ENCODE measurements around the gene RS1.

RS1 gene

GRCh38 chrX:18598413-18598812, 73.5 kb downstream of the RS1 start:
- DNase-seq (ENCODE audit: insufficient read length, low spot score) (no peak), FAIRE-seq (no peak)
- TF ChIP-seq POLR2A (IDR thresholded peaks at IDR 0.05; ENCODE audit: low read depth, low read length): no peak

GRCh38 chrX:18596096-18596495, 75.8 kb downstream of the RS1 start:
- DNase-seq (ENCODE audit: insufficient read length, low spot score) (no peak), FAIRE-seq (no peak)
- TF ChIP-seq POLR2A (IDR thresholded peaks at IDR 0.05; ENCODE audit: low read depth, low read length): no peak

- DNase-seq (ENCODE audit: insufficient read length, low spot score): no peak
- no peak for FAIRE-seq
- TF ChIP-seq POLR2A (IDR thresholded peaks at IDR 0.05; ENCODE audit: low read depth, low read length): no peak
These were observed 77.8 kb downstream of the RS1 start for GRCh38 chrX:18594079-18594478.

DNA sequence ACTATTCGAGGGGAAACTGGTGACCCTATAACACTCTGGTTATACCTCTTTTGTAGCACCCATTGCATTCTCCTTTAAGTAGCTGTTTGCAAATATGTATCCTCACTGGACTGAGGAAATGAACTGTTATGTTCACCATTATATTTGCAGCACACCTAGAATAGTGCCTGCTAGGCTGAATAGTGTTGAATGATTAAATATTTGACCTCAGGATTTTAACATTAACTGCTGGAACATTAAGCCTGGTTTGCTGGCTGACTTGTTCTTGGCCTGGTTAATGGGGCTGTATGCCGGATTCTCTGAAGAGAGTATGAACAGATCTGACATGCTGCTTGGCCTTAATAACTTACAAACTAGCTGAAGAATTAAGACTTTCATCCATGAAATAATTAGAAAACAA, 80.1 kb downstream of the RS1 start:
- DNase-seq (ENCODE audit: insufficient read length, low spot score) (no peak), FAIRE-seq (no peak)
- TF ChIP-seq POLR2A (IDR thresholded peaks at IDR 0.05; ENCODE audit: low read depth, low read length): no peak
